Neural crest cell (in vitro differentiated cells): ENCODE results near the gene KMT2B. TPM values are rescaled to one million over a fixed set of nuclear protein-coding genes. Genes with fewer than 3 reads are reported as not detected.

Experiments used
- DNase-seq: peaks from one replicate; pipeline ENCODE4 v3.0.0; 2021; ENCODE audit warnings: low read depth, mixed read lengths, low spot score
- H3K27ac Mint-ChIP-seq: one replicate; pipeline ENCODE4 v1.8.0; 2021; ENCODE audit warnings: mild to moderate bottlenecking, mixed read lengths; ENCODE audit not compliant: unreplicated experiment
- H3K27me3 Mint-ChIP-seq: 2 replicates; pipeline ENCODE4 v1.8.0; 2021; ENCODE audit warnings: low read depth, mild to moderate bottlenecking, mixed read lengths
- H3K36me3 Mint-ChIP-seq: 2 replicates; pipeline ENCODE4 v1.8.0; 2021; ENCODE audit warnings: low read depth, mild to moderate bottlenecking, mixed read lengths
- H3K4me1 Mint-ChIP-seq: 2 replicates; pipeline ENCODE4 v1.8.0; 2021; ENCODE audit warnings: mixed read lengths
- H3K4me3 Mint-ChIP-seq: one replicate; pipeline ENCODE4 v1.8.0; 2021; ENCODE audit warnings: mild to moderate bottlenecking, mixed read lengths
- H3K9me3 Mint-ChIP-seq: 2 replicates; pipeline ENCODE4 v1.8.0; 2021; ENCODE audit warnings: mixed read lengths
- total RNA-seq: library from RNA; stranded (reverse); gene quantifications from 2 replicates; pipeline ENCODE4 v1.2.1, GENCODE V29; 2021
- TF ChIP-seq, protein P1 (sequence below): fragments of 200-600 bp; sonication (generic); conservative IDR thresholded peaks from 2 replicates; pipeline ENCODE4 v1.5.0; 2021; ENCODE audit warnings: antibody characterized with exemption, mild to moderate bottlenecking

Gene KMT2B
- total RNA-seq, 1 donor from 2014 or later, result 60.1 TPM

DNA sequence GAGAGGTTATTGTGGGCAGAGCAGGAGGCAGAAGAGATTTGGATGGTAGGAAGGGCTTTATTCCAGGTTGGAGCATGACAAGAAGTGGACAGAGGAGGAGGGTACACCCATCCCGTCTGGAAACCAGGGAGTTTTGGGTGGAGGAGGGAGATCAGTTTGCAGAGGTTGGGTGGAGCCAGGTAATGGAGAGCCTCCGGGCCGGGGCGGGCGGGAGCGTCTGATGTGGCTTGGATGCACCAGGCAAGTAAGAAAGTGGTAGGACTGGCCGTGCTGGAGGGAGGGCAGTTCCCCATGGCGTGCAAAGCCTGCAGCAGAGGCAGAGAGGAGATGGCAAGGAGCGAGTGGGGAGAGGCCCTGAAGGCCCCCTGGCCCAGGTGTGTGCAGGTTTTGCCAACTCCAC lies 13.6 kb downstream of the KMT2B start:
- DNase-seq, result no peak
- Mint-ChIP-seq H3K4me1 (no peaks in the 10 kb centered on the region), H3K36me3 (peaks cover 16% of the 10 kb centered on the region), H3K9me3 (no peaks in the 10 kb centered on the region), H3K27ac (no peak overlapping the region), H3K27me3 (no peaks in the 10 kb centered on the region), H3K4me3 (peak overlapping the region; percentile 32)
- TF ChIP-seq, protein P1, sequence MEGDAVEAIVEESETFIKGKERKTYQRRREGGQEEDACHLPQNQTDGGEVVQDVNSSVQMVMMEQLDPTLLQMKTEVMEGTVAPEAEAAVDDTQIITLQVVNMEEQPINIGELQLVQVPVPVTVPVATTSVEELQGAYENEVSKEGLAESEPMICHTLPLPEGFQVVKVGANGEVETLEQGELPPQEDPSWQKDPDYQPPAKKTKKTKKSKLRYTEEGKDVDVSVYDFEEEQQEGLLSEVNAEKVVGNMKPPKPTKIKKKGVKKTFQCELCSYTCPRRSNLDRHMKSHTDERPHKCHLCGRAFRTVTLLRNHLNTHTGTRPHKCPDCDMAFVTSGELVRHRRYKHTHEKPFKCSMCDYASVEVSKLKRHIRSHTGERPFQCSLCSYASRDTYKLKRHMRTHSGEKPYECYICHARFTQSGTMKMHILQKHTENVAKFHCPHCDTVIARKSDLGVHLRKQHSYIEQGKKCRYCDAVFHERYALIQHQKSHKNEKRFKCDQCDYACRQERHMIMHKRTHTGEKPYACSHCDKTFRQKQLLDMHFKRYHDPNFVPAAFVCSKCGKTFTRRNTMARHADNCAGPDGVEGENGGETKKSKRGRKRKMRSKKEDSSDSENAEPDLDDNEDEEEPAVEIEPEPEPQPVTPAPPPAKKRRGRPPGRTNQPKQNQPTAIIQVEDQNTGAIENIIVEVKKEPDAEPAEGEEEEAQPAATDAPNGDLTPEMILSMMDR, result no peak

DNA sequence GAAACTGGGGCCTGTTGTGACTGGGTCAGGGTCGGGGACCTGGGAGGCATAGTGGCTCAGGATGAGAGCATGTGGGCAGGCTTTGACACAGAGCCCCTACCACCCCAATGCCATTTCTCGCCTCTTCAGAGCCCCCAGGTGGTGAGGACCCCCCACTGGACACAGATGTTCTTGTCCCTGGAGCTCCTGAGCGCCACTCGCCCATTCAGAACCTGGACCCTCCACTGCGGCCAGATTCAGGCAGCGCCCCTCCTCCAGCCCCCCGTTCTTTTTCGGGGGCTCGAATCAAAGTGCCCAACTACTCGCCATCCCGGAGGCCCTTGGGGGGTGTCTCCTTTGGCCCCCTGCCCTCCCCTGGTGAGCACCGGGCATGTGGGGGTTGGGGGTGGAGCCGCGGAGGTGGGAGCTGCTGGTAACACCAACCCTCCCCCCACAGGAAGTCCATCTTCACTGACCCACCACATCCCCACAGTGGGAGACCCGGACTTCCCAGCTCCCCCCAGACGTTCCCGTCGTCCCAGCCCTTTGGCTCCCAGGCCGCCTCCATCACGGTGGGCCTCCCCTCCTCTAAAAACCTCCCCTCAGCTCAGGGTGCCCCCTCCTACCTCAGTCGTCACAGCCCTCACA lies 14.1 kb downstream of the KMT2B start:
- Mint-ChIP-seq H3K4me1 (no peaks in the 10 kb centered on the region), H3K27me3 (no peaks in the 10 kb centered on the region), H3K27ac (no peak overlapping the region), H3K36me3 (peaks cover 16% of the 10 kb centered on the region), H3K9me3 (no peaks in the 10 kb centered on the region), H3K4me3 (no peak overlapping the region)
- TF ChIP-seq, protein P1, result no peak
- no peak for DNase-seq

DNA sequence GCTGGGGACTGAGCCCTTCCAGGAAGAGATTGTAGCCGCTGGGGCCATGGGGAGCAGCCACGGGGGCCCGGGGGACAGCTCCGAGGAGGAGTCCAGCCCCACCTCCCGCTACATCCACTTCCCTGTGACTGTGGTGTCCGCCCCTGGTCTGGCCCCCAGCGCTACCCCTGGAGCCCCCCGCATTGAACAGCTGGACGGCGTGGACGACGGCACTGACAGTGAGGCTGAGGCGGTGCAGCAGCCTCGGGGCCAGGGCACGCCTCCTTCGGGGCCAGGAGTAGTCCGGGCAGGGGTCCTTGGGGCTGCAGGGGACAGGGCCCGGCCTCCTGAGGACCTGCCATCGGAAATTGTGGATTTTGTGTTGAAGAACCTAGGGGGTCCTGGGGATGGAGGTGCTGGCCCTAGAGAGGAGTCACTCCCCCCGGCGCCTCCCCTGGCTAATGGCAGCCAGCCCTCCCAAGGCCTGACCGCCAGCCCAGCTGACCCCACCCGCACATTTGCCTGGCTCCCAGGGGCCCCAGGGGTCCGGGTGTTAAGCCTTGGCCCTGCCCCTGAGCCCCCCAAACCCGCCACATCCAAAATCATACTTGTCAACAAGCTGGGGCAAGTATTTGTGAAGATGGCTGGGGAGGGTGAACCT lies 14.9 kb downstream of the KMT2B start:
- Mint-ChIP-seq H3K4me3 (no peak overlapping the region), H3K4me1 (no peaks in the 10 kb centered on the region), H3K36me3 (peaks cover 13% of the 10 kb centered on the region), H3K9me3 (no peaks in the 10 kb centered on the region), H3K27me3 (no peaks in the 10 kb centered on the region), H3K27ac (no peak overlapping the region)
- DNase-seq, result no peak
- TF ChIP-seq, protein P1, result no peak

DNA sequence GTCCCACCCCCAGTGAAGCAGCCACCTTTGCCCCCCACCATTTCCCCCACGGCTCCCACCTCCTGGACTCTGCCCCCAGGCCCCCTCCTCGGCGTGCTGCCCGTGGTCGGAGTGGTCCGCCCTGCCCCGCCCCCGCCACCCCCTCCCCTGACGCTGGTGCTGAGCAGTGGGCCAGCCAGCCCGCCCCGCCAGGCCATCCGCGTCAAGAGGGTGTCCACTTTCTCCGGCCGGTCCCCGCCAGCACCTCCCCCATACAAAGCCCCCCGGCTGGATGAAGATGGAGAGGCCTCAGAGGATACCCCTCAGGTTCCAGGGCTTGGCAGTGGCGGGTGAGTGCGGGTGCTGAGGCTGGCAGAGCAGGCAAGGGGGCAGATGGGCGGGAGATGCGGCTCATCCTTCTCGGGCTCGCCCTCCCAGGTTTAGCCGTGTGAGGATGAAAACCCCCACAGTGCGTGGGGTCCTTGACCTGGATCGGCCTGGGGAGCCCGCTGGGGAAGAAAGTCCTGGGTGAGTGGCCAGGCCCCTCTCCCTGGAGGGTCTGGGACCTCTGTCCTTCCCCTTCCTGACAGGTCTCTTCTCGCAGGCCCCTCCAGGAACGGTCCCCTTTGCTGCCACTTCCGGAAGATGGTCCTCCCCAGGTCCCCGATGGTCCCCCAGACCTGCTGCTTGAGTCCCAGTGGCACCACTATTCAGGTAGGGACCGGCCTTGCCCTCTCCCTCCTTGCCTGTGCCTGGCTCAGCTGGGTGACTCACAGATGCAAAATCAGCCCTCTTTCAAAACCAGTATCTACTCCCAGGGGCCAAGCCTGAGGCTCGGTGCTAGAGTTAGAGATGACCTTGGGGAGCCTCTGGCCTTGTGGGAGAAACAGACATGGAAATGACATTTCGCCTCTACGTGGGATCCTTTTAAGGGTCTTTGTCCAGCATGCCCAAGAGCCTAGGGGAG lies 15.7 kb downstream of the KMT2B start:
- TF ChIP-seq, protein P1, result no peak
- H3K4me1 Mint-ChIP-seq, result no peaks in the 10 kb centered on the region
- peaks cover 13% of the 10 kb centered on the region for H3K36me3 Mint-ChIP-seq
- no peaks in the 10 kb centered on the region for H3K9me3 Mint-ChIP-seq
- no peak for DNase-seq
- no peak overlapping the region for H3K4me3 Mint-ChIP-seq
- H3K27me3 Mint-ChIP-seq, result no peaks in the 10 kb centered on the region
- H3K27ac Mint-ChIP-seq, result no peak overlapping the region

DNA sequence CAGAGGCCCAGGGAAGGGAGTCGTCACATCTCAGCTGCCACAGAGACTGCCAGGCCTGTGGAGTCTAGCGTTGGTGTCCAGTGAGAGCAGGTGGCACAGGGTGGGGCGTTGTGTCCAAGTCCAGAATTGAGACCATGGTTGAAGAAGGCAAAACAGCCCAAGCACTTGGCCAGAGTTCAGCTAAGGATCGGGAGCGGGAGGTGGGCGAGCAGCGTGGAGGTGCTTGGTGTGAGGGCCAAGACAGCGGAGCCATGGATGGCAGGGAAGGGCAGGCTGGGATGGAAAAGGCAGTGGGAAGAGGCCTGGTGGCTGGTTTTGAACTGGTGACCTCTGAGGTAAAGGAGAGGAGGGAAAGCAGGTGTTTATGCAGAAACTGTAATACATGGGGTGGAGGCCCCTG lies 16.5 kb downstream of the KMT2B start:
- Mint-ChIP-seq H3K27me3 (no peaks in the 10 kb centered on the region), H3K4me3 (peak overlapping the region; percentile 3), H3K4me1 (no peaks in the 10 kb centered on the region), H3K9me3 (no peaks in the 10 kb centered on the region), H3K27ac (no peak overlapping the region), H3K36me3 (peaks cover 13% of the 10 kb centered on the region)
- no peak for DNase-seq
- TF ChIP-seq, protein P1, result no peak
